Activated CD4-positive, CD25-positive, alpha-beta regulatory T cell treated with anti-CD3 and anti-CD28 coated beads, Interleukin-2, amount 50 U/mL, for 72 hours (primary cell): ENCODE measurements around the gene ATAD2B.
"Not testable (repeated sequence)": the region's sequence is repeated elsewhere in the genome, so short reads cannot be mapped to it uniquely, and the experiment has no call there.

Source experiments
- DNase-seq: peaks from one replicate; pipeline ENCODE4 v3.0.0; 2021

ATAD2B gene

GRCh38 chr2:23782646-23783045 is 144.3 kb downstream of the ATAD2B start:
- no peak for DNase-seq

- DNase-seq: no peak
Observed at GRCh38 chr2:23782126-23782525, 144.8 kb downstream of the ATAD2B start.

DNA sequence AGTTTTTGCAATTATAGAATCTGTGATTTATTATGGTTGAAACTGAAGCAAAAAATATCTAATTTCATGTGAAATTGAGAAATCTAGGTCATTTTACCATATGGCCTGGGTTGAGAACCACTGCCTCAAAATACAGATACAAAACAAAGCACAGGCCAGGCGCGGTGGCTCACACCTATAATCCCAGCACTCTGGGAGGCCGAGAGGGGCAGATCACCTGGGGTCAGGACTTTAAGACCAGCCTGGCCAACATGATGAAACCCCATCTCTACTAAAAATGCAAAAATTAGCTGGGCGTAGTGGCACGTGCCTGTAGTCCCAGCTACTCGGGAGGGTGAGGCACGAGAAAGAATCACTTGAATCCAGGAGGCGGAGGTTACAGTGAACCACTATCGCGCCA is 146.5 kb downstream of the ATAD2B start:
- not testable (repeated sequence) for DNase-seq

DNA sequence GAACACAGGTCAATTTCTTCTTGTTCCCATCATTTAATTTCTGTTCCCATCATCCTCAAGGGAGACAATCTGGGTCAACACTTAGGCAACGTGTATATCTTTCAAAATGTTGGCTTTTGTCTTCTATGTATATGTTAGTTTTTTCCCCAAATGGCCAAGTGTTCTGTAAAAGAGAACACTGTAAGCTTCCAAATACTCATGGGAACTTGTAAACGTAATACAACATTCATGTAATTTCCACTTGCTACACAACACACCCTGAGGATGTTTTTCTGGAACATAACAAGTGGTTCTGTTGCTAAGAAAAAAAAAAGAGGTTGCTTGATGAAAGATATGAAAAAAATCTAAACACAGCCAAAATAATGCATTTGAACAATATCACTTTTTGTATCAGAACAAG is 149.1 kb downstream of the ATAD2B start:
- no peak for DNase-seq

GRCh38 chr2:23776021-23776420 is 150.9 kb downstream of the ATAD2B start:
- DNase-seq: no peak

DNA sequence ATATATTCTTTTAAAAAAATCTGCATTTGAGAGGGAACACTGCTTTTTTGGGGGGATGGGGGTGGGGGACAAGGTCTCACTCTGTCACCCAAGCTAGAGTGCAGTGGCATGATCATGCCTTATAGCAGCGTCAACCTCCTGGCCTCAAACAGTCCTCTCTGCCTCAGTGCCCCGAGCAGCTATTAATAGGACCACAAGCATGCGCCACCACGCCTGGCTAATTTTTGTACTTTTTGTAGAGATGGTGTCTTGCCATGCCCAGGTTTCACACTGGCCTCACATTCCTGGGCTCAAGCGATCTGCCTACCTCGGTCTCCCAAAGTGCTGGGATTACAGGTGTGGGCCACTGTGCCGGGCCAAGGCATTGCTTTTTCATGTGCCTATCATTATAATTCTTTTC is 154.2 kb downstream of the ATAD2B start:
- no peak for DNase-seq

DNA sequence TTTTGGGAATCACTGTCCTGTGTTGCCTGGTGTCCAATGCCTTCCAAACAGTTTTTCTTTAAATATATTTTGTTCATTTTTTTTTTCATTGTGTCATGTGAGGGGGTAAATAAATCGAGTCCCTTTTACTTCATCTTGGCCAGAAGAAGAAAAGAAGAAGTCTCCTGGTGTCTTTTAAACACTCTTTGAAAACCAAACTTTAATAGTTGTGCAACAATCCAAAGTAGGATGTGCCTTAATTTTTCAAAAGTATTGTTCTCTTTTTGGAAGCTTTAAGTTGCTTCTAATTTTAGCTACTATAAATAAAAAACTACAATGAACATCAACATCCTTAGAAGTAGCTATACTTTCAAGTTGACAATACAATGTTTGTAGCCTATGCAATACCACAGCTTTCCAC is 154.9 kb downstream of the ATAD2B start:
- DNase-seq: no peak

DNA sequence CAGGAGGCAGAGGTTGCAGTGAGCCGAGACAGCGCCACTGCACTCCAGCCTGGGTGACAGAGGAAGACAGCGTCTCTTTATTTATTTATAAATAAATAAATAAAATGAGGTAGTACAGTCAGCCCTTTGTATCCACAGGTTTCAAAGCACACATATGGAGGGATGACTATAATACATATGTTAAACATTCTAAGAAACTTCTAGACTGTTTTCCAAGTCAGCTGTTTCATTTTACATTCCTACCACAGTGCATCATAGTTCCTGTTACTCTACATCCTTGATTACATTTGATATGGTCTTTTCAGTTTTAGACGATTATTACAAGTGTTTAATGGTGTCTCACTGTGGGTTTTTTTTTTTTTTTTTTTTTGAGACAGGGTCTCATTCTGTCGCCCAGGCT is 157.6 kb downstream of the ATAD2B start:
- no peak for DNase-seq

GRCh38 chr2:23767876-23768621 is 158.9 kb downstream of the ATAD2B start:
- no peak for DNase-seq

- no peak for DNase-seq
Observed at GRCh38 chr2:23762141-23762540, 164.8 kb downstream of the ATAD2B start.

DNA sequence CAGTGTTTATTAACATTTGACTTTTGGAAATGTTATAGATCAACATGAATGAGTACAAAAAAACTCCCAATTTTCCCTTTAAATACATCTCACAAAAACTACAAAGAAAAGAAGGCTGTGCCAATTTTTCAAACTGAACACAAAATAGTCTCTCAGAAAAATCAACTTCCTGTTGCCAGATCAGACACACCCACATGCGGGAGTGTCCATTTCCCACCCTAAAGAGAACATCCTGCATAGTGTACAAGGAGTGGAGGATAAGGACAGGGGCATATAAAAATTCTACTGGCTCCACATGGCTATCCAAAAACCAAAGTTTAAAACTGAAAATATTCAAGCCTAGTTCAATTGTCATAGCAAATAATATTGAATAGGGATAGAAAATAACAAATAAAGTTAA is 165.3 kb downstream of the ATAD2B start:
- no peak for DNase-seq

GRCh38 chr2:23760736-23761135 is 166.2 kb downstream of the ATAD2B start:
- no peak for DNase-seq

GRCh38 chr2:23757686-23758433 is 169.1 kb downstream of the ATAD2B start:
- no peak for DNase-seq

DNA sequence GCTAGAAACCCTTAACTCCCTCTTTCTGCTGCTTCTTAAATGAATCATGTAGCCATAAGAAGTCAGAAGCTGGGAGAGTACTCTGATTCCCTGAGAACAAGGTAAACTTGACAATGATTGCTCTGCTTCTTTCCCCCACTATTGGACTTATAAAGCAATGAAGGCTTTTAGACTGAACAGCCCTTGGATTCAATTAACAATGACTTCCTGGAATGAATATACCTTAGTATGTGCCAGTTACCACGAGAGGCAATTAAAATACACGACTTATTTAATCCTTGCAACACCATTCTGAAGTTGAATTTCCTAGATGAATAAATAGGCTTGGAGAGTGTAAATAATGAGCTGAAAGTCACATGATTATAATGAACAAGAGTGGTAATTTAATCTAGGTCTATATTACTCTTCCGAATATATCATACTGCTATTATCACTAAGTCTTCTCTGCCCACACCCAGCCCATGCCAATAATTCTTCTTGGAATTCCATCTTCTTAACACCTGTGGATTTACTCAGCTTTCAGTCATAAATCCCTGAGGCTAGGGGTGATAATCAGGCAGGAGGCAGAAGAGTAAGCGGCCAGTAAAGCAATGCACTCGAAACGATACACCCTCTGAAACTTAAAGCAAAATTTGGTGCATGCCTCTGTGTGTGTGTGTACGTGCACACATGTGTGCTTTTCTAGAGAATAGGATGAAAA is 170.2 kb downstream of the ATAD2B start:
- no peak for DNase-seq

DNA sequence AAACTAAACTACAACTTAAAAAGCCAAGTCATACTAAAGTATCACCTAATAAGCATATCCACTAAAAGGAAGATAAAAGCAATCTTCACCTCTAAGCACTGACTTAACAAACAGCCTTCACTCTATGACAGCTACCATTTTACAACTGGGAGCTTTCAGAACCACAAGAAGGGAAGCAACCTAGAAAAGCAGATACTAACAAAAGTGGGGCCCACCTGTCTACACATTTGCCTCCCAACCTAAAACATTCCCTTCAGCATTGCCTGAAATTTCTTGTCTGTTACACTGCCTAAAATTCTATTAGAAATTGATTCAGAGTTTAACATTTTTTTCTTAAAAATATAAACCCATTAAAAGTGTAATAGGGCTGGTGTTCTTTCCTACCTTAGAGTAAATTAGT is 172.0 kb downstream of the ATAD2B start:
- no peak for DNase-seq

- DNase-seq: no peak
Observed at GRCh38 chr2:23753291-23754010, 173.5 kb downstream of the ATAD2B start.

DNA sequence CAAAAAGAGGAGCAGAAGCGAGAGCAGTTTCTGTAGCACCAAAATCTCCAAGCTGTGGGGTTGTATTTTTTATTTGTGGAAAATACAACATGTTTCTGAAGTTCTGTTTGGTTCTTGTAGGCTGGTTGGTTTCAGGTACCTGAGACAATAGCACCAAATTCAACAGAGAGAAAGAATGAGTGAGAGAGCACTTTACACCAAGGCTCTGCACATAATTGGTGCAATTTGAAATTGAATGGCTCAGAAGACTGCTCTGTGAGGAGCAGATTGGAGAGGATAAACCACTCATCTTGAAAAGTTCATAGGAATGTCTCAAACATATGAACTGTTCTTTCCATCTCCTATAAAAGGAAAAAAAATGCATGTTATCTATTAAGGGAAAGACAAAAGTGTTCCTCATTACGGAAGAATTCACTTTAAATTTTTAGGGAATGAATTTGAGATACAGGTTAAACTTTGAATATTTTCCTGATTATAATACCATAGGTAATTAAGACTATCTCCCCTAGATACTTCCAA is 175.1 kb downstream of the ATAD2B start:
- DNase-seq: no peak

- DNase-seq: no peak
Observed at GRCh38 chr2:23746141-23746863, 180.6 kb downstream of the ATAD2B start.

- DNase-seq: no peak
Observed at GRCh38 chr2:23745726-23746105, 181.2 kb downstream of the ATAD2B start.

- DNase-seq: no peak
Observed at GRCh38 chr2:23745068-23745725, 181.7 kb downstream of the ATAD2B start.

- not testable (repeated sequence) for DNase-seq
Observed at GRCh38 chr2:23736783-23737182, 190.1 kb downstream of the ATAD2B start.

- DNase-seq: no peak
Observed at GRCh38 chr2:23734416-23734815, 192.5 kb downstream of the ATAD2B start.
